Caco-2 (cell line): ENCODE results near the gene MPHOSPH8. TPM values are rescaled to one million over a fixed set of nuclear protein-coding genes. Genes with fewer than 3 reads are reported as not detected.
A peak's percentile ranks its signal among the peaks of the same experiment; 100 is the strongest.

ENCODE experiments used
- BruUV-seq: library from RNA; stranded (reverse); fragments of 400-500 nt; replicated peaks from 2 replicates; lab custom pipeline; 2021; lab: Mats Ljungman, UMichigan
- CTCF ChIA-PET: fragments of 300-600 bp; sonication (Branson Sonifier 250); formaldehyde crosslinking; loops from one replicate; lab custom pipeline; 2022; ENCODE audit warnings: antibody characterized with exemption; lab: Charles Lee
- POLR2A ChIA-PET: fragments of 300-600 bp; sonication (Branson Sonifier 250); formaldehyde crosslinking; loops from one replicate; lab custom pipeline; 2022; ENCODE audit warnings: antibody characterized with exemption; lab: Charles Lee
- DNase-seq, 2 experiments: peaks; one replicate each; pipeline versions ENCODE4 v3.0.0 to v3.0.0-alpha.2; 2020 to 2022
- H3K27me3 ChIP-seq: replicated peaks from 2 replicates; pipeline ENCODE4 v1.6.0; 2011; ENCODE audit warnings: low read length; ENCODE audit not compliant: control insufficient read depth, insufficient read depth
- H3K36me3 ChIP-seq: 2 replicates; pipeline ENCODE4 v1.5.1; 2011; ENCODE audit warnings: low read length; ENCODE audit not compliant: control insufficient read depth, insufficient read depth
- H3K4me1 ChIP-seq: fragments of 250-450 bp; sonication (Bioruptor Pico); 2 replicates; pipeline ENCODE4 v1.5.1; 2020; ENCODE audit warnings: mild to moderate bottlenecking
- H3K4me3 ChIP-seq: 2 replicates; pipeline ENCODE4 v1.5.1; 2011; ENCODE audit warnings: low read depth, mild to moderate bottlenecking, control low read depth, low read length
- H3K9me3 ChIP-seq: fragments of 250-450 bp; sonication (Bioruptor Pico); 2 replicates; pipeline ENCODE4 v1.5.1; 2020; ENCODE audit warnings: mild to moderate bottlenecking, moderate library complexity
- H3K27ac Mint-ChIP-seq: one replicate; pipeline ENCODE4 v1.8.0; 2022; ENCODE audit warnings: mixed read lengths; ENCODE audit not compliant: unreplicated experiment
- H3K27me3 Mint-ChIP-seq: one replicate; pipeline ENCODE4 v1.8.0; 2022; ENCODE audit warnings: mixed read lengths; ENCODE audit not compliant: insufficient read depth, unreplicated experiment
- H3K36me3 Mint-ChIP-seq: one replicate; pipeline ENCODE4 v1.8.0; 2022; ENCODE audit warnings: mild to moderate bottlenecking, mixed read lengths; ENCODE audit not compliant: insufficient read depth, unreplicated experiment
- H3K4me1 Mint-ChIP-seq: one replicate; pipeline ENCODE4 v1.8.0; 2022; ENCODE audit warnings: low read depth, mixed read lengths; ENCODE audit not compliant: unreplicated experiment
- H3K4me3 Mint-ChIP-seq: one replicate; pipeline ENCODE4 v1.8.0; 2022; ENCODE audit warnings: mild to moderate bottlenecking, moderate library complexity, mixed read lengths; ENCODE audit not compliant: unreplicated experiment
- H3K9me3 Mint-ChIP-seq: one replicate; pipeline ENCODE4 v1.8.0; 2022; ENCODE audit warnings: mixed read lengths; ENCODE audit not compliant: unreplicated experiment
- CTCF ChIP-seq, 2 experiments: fragments of 200-600 bp in 1 of 2; IDR thresholded peaks; 1 replicate in 1 of 2; 2 replicates in 1 of 2; pipeline versions ENCODE4 v1.5.1 to v1.8.0; 2011 to 2022; ENCODE audit warnings: antibody characterized with exemption in 1 of 2, control low read depth in 1 of 2, inconsistent platforms in 1 of 2, low read depth in 1 of 2, low read length in 1 of 2, mild to moderate bottlenecking in 1 of 2, moderate library complexity in 1 of 2; ENCODE audit not compliant: insufficient read depth in 1 of 2, severe bottlenecking in 1 of 2, unreplicated experiment in 1 of 2
- intact Hi-C: fragments of 100-400 bp; cut with micrococcal nuclease; formaldehyde crosslinking; loops from one replicate; pipeline ENCODE4 v1.10.0; 2022; ENCODE audit not compliant: unreplicated experiment
- total RNA-seq: library from RNA; stranded (reverse); gene quantifications from 2 replicates; pipeline ENCODE4 v1.2.3, GENCODE V29; 2022

Gene MPHOSPH8
- total RNA-seq, 1 experiment from 2014 or later = 31.6 TPM

GRCh38 chr13:19661561-19661960 lies 28.1 kb downstream of the MPHOSPH8 start:
- Histone ChIP-seq H3K9me3 (no peaks in the 10 kb centered on the region), H3K27me3 (no peaks in the 10 kb centered on the region), H3K36me3 (peaks cover 5% of the 10 kb centered on the region), H3K4me3 (no peak overlapping the region), H3K4me1 (no peaks in the 10 kb centered on the region)
- intact Hi-C loops = no loop called here
- no peak for TF ChIP-seq CTCF (IDR thresholded peaks at IDR 0.05; ENCODE audit: insufficient read depth in 1 of 2, low read depth in 1 of 2, low read length in 1 of 2, severe bottlenecking in 1 of 2, unreplicated experiment in 1 of 2)
- POLR2A ChIA-PET = no interaction called here
- peaks cover 81% of the 10 kb centered on the region for H3K36me3 Mint-ChIP-seq
- CTCF ChIA-PET = no interaction called here
- no peak for DNase-seq
- H3K27me3 Mint-ChIP-seq = no peaks in the 10 kb centered on the region
- H3K4me1 Mint-ChIP-seq = peaks cover 11% of the 10 kb centered on the region
- no peak overlapping the region for H3K27ac Mint-ChIP-seq
- no TSS peak for BruUV-seq
- H3K4me3 Mint-ChIP-seq = no peak overlapping the region
- no peaks in the 10 kb centered on the region for H3K9me3 Mint-ChIP-seq

- H3K36me3 Mint-ChIP-seq = peaks cover 87% of the 10 kb centered on the region
- no peaks in the 10 kb centered on the region for H3K9me3 Mint-ChIP-seq
- Histone ChIP-seq H3K9me3 (no peaks in the 10 kb centered on the region), H3K4me3 (no peak overlapping the region), H3K27me3 (no peaks in the 10 kb centered on the region), H3K36me3 (peaks cover 5% of the 10 kb centered on the region), H3K4me1 (no peaks in the 10 kb centered on the region)
- no peak for TF ChIP-seq CTCF (IDR thresholded peaks at IDR 0.05; ENCODE audit: insufficient read depth in 1 of 2, low read depth in 1 of 2, low read length in 1 of 2, severe bottlenecking in 1 of 2, unreplicated experiment in 1 of 2)
- DNase-seq = no peak
- BruUV-seq = no TSS peak
- no peak overlapping the region for H3K27ac Mint-ChIP-seq
- ChIA-PET POLR2A (no interaction called here), CTCF (no interaction called here)
- H3K4me1 Mint-ChIP-seq = peaks cover 11% of the 10 kb centered on the region
- intact Hi-C loops = no loop called here
- no peaks in the 10 kb centered on the region for H3K27me3 Mint-ChIP-seq
- no peak overlapping the region for H3K4me3 Mint-ChIP-seq
Measured at GRCh38 chr13:19663416-19663979, 30.0 kb downstream of the MPHOSPH8 start.

GRCh38 chr13:19664481-19665230 lies 31.2 kb downstream of the MPHOSPH8 start:
- ChIA-PET CTCF (no interaction called here), POLR2A (no interaction called here)
- no peaks in the 10 kb centered on the region for H3K9me3 ChIP-seq
- H3K4me1 ChIP-seq = no peaks in the 10 kb centered on the region
- no peak overlapping the region for H3K4me3 Mint-ChIP-seq
- H3K36me3 ChIP-seq = peaks cover 5% of the 10 kb centered on the region
- H3K4me3 ChIP-seq = no peak overlapping the region
- no peaks in the 10 kb centered on the region for H3K27me3 Mint-ChIP-seq
- TSS peak; percentile 2 for BruUV-seq
- H3K36me3 Mint-ChIP-seq = peaks cover 87% of the 10 kb centered on the region
- peak overlapping the region; percentile 58 for H3K27ac Mint-ChIP-seq
- peaks cover 11% of the 10 kb centered on the region for H3K4me1 Mint-ChIP-seq
- no peak for DNase-seq
- H3K9me3 Mint-ChIP-seq = no peaks in the 10 kb centered on the region
- H3K27me3 ChIP-seq = no peaks in the 10 kb centered on the region
- no peak for TF ChIP-seq CTCF (IDR thresholded peaks at IDR 0.05; ENCODE audit: insufficient read depth in 1 of 2, low read depth in 1 of 2, low read length in 1 of 2, severe bottlenecking in 1 of 2, unreplicated experiment in 1 of 2)
- intact Hi-C loops = no loop called here
